ENCODE data around the gene IDH3G.

GRCh38 chrX:153789654-153790053, 4.5 kb downstream of the IDH3G start:
- TF ChIP-seq EZH2 (IDR thresholded peaks at IDR 0.05; ENCODE audit: low read depth, unreplicated experiment) (no peak), CTCF (conservative IDR thresholded peaks at IDR 0.05; ENCODE audit: low read depth in 2 of 2) (no peak)
